Measurements from ENCODE around the gene PHKG1.
"Not testable (repeated sequence)": the region's sequence is repeated elsewhere in the genome, so short reads cannot be mapped to it uniquely, and the experiment has no call there.

Gene PHKG1

DNA sequence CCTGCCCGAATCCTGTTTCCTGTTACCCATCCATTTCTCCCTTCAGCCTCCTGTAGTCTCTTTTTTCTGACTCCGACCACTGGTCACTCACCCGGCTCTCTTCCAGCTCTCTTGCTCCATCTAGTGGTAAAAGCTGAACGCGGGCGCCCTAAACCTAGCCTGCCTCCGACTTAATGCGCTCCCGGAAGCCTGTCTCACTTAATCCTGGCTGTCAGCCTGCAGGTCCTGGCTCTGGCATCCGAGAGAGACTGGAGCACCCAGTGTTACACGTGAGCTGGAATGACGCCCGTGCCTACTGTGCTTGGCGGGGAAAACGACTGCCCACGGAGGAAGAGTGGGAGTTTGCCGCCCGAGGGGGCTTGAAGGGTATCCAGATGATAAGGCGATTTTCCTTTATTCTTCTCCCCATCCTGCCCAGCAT is 18.4 kb downstream of the PHKG1 start:
- ChIA-PET POLR2A (no interaction called here), CTCF (interaction anchor here (0.6 to 4.5 kb wide), 34 partner anchors 9 to 649 kb away, joined by 3 to 37 read pairs (median 5); partner anchors contain the start of genes CCT6A, NIPSNAP2, PHKG1 and PSPH)
- DNase-seq (ENCODE audit: extremely low spot score) = peak; percentile 78
- TF ChIP-seq CTCF (IDR thresholded peaks at IDR 0.05; ENCODE audit: control extremely low read depth, extremely low read depth, low read depth, missing control alignments) = peak; percentile 85

DNA sequence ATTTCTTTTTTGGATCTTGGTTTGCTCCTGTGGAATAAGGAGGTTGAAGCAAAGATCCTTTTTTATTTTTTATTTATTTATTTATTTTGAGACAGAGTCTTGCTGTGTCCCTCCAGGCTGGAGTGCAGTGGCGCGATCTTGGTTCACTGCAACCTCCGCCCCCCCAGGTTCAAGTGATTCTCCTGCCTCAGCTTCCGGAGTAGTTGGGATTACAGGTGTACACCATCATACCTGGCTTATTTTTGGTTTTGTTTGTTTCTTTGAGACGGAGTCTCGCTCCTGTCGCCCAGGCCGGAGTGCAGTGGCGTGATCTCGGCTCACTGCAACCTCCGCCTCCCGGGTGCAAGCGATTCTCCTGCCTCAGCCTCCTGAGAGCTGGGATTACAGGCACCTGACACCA is 26.4 kb downstream of the PHKG1 start:
- POLR2A ChIA-PET; DNase-seq (ENCODE audit: extremely low spot score): not testable (repeated sequence)
- CTCF ChIA-PET = interaction anchor here (1.2 to 3.0 kb wide), 4 partner anchors 8 to 67 kb away, joined by 3 to 27 read pairs (median 9); partner anchors contain the start of genes CCT6A and PSPH

DNA sequence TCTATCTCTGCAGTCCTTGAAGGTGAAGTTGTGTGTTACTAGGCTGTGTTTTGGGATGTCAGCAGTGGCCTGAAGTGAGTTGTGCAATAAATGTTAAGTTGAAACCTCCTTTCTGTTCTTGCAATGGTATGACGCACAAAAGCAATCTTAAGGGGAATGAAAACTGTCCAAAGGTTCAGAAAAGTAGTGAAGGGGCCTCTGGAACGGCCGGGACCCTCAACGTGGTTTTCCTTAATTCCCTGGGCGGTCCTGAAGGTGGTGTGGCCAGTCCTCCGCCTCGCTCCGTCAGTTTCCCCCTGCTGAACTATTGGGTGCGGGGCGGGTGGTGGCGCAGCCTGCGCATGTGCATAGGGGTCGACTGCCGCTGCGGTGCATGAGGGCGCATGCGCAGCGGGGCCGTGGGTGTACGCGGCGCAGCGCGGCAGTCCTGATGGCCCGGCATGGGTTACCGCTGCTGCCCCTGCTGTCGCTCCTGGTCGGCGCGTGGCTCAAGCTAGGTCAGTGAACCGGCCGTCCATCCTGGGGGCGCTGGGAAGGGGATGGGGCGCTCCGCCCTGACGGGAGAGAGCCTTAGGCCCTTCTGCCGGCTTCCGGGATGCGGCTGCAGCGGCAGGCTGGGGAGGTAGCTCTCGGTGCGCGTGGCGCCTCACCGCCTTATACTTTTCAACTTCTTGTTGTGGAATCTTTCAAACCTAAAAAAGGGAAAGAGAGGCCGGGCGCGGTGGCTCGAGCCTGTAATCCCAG is 28.7 kb downstream of the PHKG1 start, which contains the start of gene SUMF2:
Gene SUMF2 (plus strand): TSS at position 405 of the 744 bp plus-strand sequence. CDS start 26 bp downstream, at position 431.
- CTCF ChIA-PET = interaction anchor here (0.9 to 3.0 kb wide), 5 partner anchors 10 to 57 kb away, joined by 3 to 27 read pairs (median 6); partner anchors contain the start of genes CCT6A and PSPH
- peak; percentile 98 for DNase-seq (ENCODE audit: extremely low spot score)
- no peak for TF ChIP-seq CTCF (IDR thresholded peaks at IDR 0.05; ENCODE audit: control extremely low read depth, extremely low read depth, low read depth, missing control alignments)
- POLR2A ChIA-PET = interaction anchor here (1.9 kb wide), 1 partner anchor 13 kb away, joined by 17 read pairs; the partner anchor contains the start of genes CCT6A and PSPH

- ChIA-PET CTCF (interaction anchor here (1.4 to 3.0 kb wide), 4 partner anchors 11 to 56 kb away, joined by 4 to 27 read pairs (median 6); no protein-coding TSS in a partner anchor), POLR2A (interaction anchor here (1.9 kb wide), 1 partner anchor 12 kb away, joined by 17 read pairs; the partner anchor contains the start of genes CCT6A and PSPH)
- no peak for TF ChIP-seq CTCF (IDR thresholded peaks at IDR 0.05; ENCODE audit: control extremely low read depth, extremely low read depth, low read depth, missing control alignments)
- DNase-seq (ENCODE audit: extremely low spot score) = no peak
Observed at GRCh38 chr7:56063500-56063881, 29.3 kb downstream of the PHKG1 start.

DNA sequence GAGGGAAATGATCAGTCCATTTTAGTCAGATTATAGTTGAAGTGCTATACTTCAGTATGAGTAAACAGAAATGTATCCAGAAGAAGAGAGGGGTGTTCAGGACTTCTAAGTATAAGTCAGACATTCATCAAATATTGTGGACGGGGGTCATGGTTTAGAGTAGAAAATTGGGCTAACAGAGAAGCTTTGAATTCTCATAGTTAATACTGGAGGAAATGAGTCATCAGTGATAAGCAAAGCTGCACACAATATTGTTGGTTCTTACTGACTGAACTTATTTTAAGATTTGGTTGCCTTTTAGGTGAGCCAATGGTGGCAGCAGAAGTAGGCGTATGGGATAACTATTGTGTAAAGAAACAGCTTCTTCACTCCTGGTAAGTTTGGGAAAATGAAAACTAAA is 30.4 kb downstream of the PHKG1 start:
- ChIA-PET POLR2A (no interaction called here), CTCF (interaction anchor here (1.1 to 2.4 kb wide), 3 partner anchors 9 to 98 kb away, joined by 4 to 7 read pairs (median 4); partner anchors contain the start of gene NIPSNAP2)
- DNase-seq (ENCODE audit: extremely low spot score) = no peak
- TF ChIP-seq CTCF (IDR thresholded peaks at IDR 0.05; ENCODE audit: control extremely low read depth, extremely low read depth, low read depth, missing control alignments) = no peak

- POLR2A ChIA-PET = no interaction called here
- CTCF ChIA-PET = interaction anchor here (1.0 to 1.2 kb wide), 4 partner anchors 8 to 54 kb away, joined by 3 to 4 read pairs (median 3); partner anchors contain the start of gene SUMF2
- no peak for TF ChIP-seq CTCF (IDR thresholded peaks at IDR 0.05; ENCODE audit: control extremely low read depth, extremely low read depth, low read depth, missing control alignments)
- DNase-seq (ENCODE audit: extremely low spot score) = no peak
Observed at GRCh38 chr7:56053993-56054392, 38.8 kb downstream of the PHKG1 start.

- no peak for TF ChIP-seq CTCF (IDR thresholded peaks at IDR 0.05; ENCODE audit: control extremely low read depth, extremely low read depth, low read depth, missing control alignments)
- DNase-seq (ENCODE audit: extremely low spot score) = no peak
- ChIA-PET CTCF (interaction anchor here (1.0 to 1.2 kb wide), 2 partner anchors 8 to 11 kb away, joined by 3 to 4 read pairs; partner anchors contain the start of gene SUMF2), POLR2A (no interaction called here)
Observed at GRCh38 chr7:56053379-56053778, 39.4 kb downstream of the PHKG1 start.
